Smooth muscle cell (in vitro differentiated cells): Measurements from ENCODE around the gene LAMB1. TPM values are rescaled to one million over a fixed set of nuclear protein-coding genes. Genes with fewer than 3 reads are reported as not detected.

ENCODE experiments used
- DNase-seq: peaks from one replicate; lab custom pipeline; 2025; ENCODE audit not compliant: unreplicated experiment; lab: John Stamatoyannopoulos, UW
- H2AFZ ChIP-seq: fragments of 200-600 bp; sonication (generic); 2 replicates; pipeline ENCODE4 v1.6.0; 2016; ENCODE audit warnings: antibody characterized with exemption, low read depth, mild to moderate bottlenecking
- H3F3A ChIP-seq: fragments of 200-600 bp; sonication (generic); 2 replicates; pipeline ENCODE4 v1.6.0; 2017; ENCODE audit warnings: antibody characterized with exemption, low read depth
- H3K27ac ChIP-seq: fragments of 200-600 bp; sonication (generic); 2 replicates; pipeline ENCODE4 v1.5.1; 2016; ENCODE audit warnings: low read depth, mild to moderate bottlenecking
- H3K27me3 ChIP-seq: fragments of 200-600 bp; sonication (generic); 2 replicates; pipeline ENCODE4 v1.6.1; 2016; ENCODE audit warnings: low read depth, mild to moderate bottlenecking
- H3K36me3 ChIP-seq: fragments of 200-600 bp; sonication (generic); 2 replicates; pipeline ENCODE4 v1.5.1; 2016; ENCODE audit warnings: low read depth
- H3K4me1 ChIP-seq: fragments of 200-600 bp; sonication (generic); 2 replicates; pipeline ENCODE4 v1.5.1; 2016; ENCODE audit warnings: low read depth
- H3K4me2 ChIP-seq: fragments of 200-600 bp; sonication (generic); 2 replicates; pipeline ENCODE4 v1.6.0; 2016; ENCODE audit warnings: mild to moderate bottlenecking
- H3K4me3 ChIP-seq: fragments of 200-600 bp; sonication (generic); 2 replicates; pipeline ENCODE4 v1.5.1; 2016; ENCODE audit warnings: mild to moderate bottlenecking
- H3K79me2 ChIP-seq: fragments of 200-600 bp; sonication (generic); 2 replicates; pipeline ENCODE4 v1.6.0; 2016; ENCODE audit warnings: low read depth, mild to moderate bottlenecking
- H3K9ac ChIP-seq: fragments of 200-600 bp; sonication (generic); 2 replicates; pipeline ENCODE4 v1.6.0; 2016; ENCODE audit warnings: low read depth
- H3K9me3 ChIP-seq: fragments of 200-600 bp; sonication (generic); replicated peaks from 2 replicates; pipeline ENCODE4 v1.5.1; 2016; ENCODE audit warnings: low read depth
- H4K20me1 ChIP-seq: fragments of 200-600 bp; sonication (generic); 2 replicates; pipeline ENCODE4 v1.6.0; 2016; ENCODE audit warnings: low read depth
- WGBS: methylation state at CpG from one replicate; pipeline ENCODE4 v1.1.7; 2016; ENCODE audit warnings: low lambda C conversion rate; 5-methylcytosine and 5-hydroxymethylcytosine counted together
- polyA plus RNA-seq: library from polyadenylated mRNA; unstranded; fragments of >200 nt; fragmentation: Nextera tagmentation; extraction: Ambion mirVana; gene quantifications from 2 replicates; pipeline ENCODE4 v1.2.1, GENCODE V29; 2016
- total RNA-seq: library from RNA; depleted of rRNA; stranded (reverse); fragments of >200 nt; gene quantifications from 2 replicates; pipeline ENCODE4 v1.2.3, GENCODE V29; 2014
- TF ChIP-seq, protein P1 (sequence below): fragments of 200-600 bp; sonication (generic); IDR thresholded peaks from 2 replicates; pipeline ENCODE4 v1.5.1; 2017; ENCODE audit warnings: borderline replicate concordance, mild to moderate bottlenecking, antibody characterized with exemption; ENCODE audit not compliant: insufficient read depth, poor library complexity, severe bottlenecking

LAMB1 gene
- total and polyA plus RNA-seq, 2 experiments from 2014 or later: 191 to 244 TPM

GRCh38 chr7:107882766-107883165, 120.2 kb downstream of the LAMB1 start:
- no peak overlapping the region for H3K9ac ChIP-seq

DNA sequence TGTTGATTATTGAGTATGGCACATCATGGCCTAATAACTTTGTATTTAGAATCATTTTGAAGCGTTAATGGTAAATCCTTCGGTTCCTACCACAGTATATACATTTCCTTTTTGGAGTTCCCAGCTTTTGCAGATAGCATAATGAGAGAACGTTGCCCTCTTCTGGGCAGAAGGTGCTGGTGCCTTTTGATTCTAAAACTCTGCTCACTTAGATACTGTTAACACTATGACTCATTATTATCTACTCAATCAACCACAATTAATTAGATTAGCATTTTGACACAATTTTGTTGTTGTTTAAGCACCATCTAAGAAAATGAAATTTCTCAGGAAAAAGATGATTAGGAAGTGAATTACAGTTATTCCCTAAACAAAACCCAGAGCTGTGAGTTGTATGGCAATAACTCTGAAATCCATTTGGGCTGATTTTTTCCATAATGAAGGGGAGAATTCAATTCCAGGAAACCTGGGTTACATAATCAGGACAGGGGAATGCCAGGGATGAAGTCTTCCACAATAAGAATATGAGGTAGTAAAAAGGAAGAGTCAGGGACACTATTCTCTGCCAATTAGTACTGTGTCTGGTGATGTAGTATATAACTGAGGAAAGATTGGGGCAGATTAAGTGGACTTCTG, 123.4 kb downstream of the LAMB1 start:
- Histone ChIP-seq H3F3A (no peaks in the 10 kb centered on the region), H3K4me2 (no peak overlapping the region), H3K4me1 (no peaks in the 10 kb centered on the region), H2AFZ (peak overlapping the region; percentile 52), H4K20me1 (no peaks in the 10 kb centered on the region), H3K36me3 (no peaks in the 10 kb centered on the region), H3K9ac (no peak overlapping the region), H3K79me2 (no peaks in the 10 kb centered on the region), H3K4me3 (no peak overlapping the region), H3K27me3 (peaks cover 10% of the 10 kb centered on the region), H3K9me3 (no peaks in the 10 kb centered on the region), H3K27ac (no peak overlapping the region)
- DNase-seq: no peak
- 21% methylated on average over 3 of the region's 3 CpGs for WGBS
- TF ChIP-seq, protein P1, sequence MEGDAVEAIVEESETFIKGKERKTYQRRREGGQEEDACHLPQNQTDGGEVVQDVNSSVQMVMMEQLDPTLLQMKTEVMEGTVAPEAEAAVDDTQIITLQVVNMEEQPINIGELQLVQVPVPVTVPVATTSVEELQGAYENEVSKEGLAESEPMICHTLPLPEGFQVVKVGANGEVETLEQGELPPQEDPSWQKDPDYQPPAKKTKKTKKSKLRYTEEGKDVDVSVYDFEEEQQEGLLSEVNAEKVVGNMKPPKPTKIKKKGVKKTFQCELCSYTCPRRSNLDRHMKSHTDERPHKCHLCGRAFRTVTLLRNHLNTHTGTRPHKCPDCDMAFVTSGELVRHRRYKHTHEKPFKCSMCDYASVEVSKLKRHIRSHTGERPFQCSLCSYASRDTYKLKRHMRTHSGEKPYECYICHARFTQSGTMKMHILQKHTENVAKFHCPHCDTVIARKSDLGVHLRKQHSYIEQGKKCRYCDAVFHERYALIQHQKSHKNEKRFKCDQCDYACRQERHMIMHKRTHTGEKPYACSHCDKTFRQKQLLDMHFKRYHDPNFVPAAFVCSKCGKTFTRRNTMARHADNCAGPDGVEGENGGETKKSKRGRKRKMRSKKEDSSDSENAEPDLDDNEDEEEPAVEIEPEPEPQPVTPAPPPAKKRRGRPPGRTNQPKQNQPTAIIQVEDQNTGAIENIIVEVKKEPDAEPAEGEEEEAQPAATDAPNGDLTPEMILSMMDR: peak; percentile 80

More at GRCh38 chr7:107882766-107883165, 120.2 kb downstream of the LAMB1 start:
- H3K79me2 ChIP-seq: no peaks in the 10 kb centered on the region
- no peak for DNase-seq
- H2AFZ ChIP-seq: no peak overlapping the region
- H4K20me1 ChIP-seq: no peaks in the 10 kb centered on the region
- H3K4me3 ChIP-seq: no peak overlapping the region
- H3K4me1 ChIP-seq: no peaks in the 10 kb centered on the region
- TF ChIP-seq, protein P1: no peak
- no peak overlapping the region for H3K27ac ChIP-seq
- H3K36me3 ChIP-seq: no peaks in the 10 kb centered on the region
- 87% methylated on average over 2 of the region's 2 CpGs for whole genome bisulfite sequencing
- no peaks in the 10 kb centered on the region for H3K9me3 ChIP-seq
- H3K4me2 ChIP-seq: no peak overlapping the region
- no peaks in the 10 kb centered on the region for H3F3A ChIP-seq
- H3K27me3 ChIP-seq: peaks cover 20% of the 10 kb centered on the region

- Histone ChIP-seq H3K27me3 (peaks cover 6% of the 10 kb centered on the region), H3K79me2 (no peaks in the 10 kb centered on the region), H3K9ac (no peak overlapping the region), H3K36me3 (no peaks in the 10 kb centered on the region), H3K4me3 (no peak overlapping the region), H3K27ac (no peak overlapping the region), H4K20me1 (no peaks in the 10 kb centered on the region), H3K9me3 (no peaks in the 10 kb centered on the region), H2AFZ (no peak overlapping the region), H3K4me2 (no peak overlapping the region), H3F3A (no peaks in the 10 kb centered on the region), H3K4me1 (no peaks in the 10 kb centered on the region)
- 94% methylated on average over 3 of the region's 3 CpGs for WGBS
- no peak for DNase-seq
- TF ChIP-seq, protein P1: no peak
Measured at GRCh38 chr7:107878636-107879035, 124.3 kb downstream of the LAMB1 start.
